Stimulated activated CD8-positive, alpha-beta memory T cell treated with anti-CD3 and anti-CD28 coated beads, Interleukin-2, amount 100 ng/mL, for 48 hours (primary cell): Measurements from ENCODE around the gene CNIH1.
"Not testable (repeated sequence)": the region's sequence is repeated elsewhere in the genome, so short reads cannot be mapped to it uniquely, and the experiment has no call there.

Source experiments
- DNase-seq, 2 donors: peaks; one replicate each; pipeline ENCODE4 v3.0.0-alpha.2; 2020; ENCODE audit warnings: low read depth in 2 of 2

CNIH1 gene

GRCh38 chr14:54467280-54467679, 26.1 kb upstream of the CNIH1 start:
- DNase-seq, result no peak

- DNase-seq, result no peak
Observed at GRCh38 chr14:54465654-54466053, 24.5 kb upstream of the CNIH1 start.

- no peak for DNase-seq
Observed at GRCh38 chr14:54462048-54462447, 20.9 kb upstream of the CNIH1 start.

- DNase-seq, result no peak
Observed at GRCh38 chr14:54459106-54459505, 17.9 kb upstream of the CNIH1 start.

GRCh38 chr14:54458536-54458935, 17.4 kb upstream of the CNIH1 start:
- DNase-seq, result not testable (repeated sequence)

- DNase-seq, result no peak
Observed at GRCh38 chr14:54457609-54457996, 16.4 kb upstream of the CNIH1 start.

- DNase-seq, result not testable (repeated sequence)
Observed at GRCh38 chr14:54456820-54457608, 15.8 kb upstream of the CNIH1 start.

GRCh38 chr14:54455363-54455762, 14.2 kb upstream of the CNIH1 start:
- DNase-seq, result no peak

GRCh38 chr14:54453990-54454389, 12.8 kb upstream of the CNIH1 start:
- DNase-seq, result not testable (repeated sequence)

- no peak for DNase-seq
Observed at GRCh38 chr14:54453252-54453651, 12.1 kb upstream of the CNIH1 start.

- DNase-seq, result no peak
Observed at GRCh38 chr14:54451961-54452360, 10.8 kb upstream of the CNIH1 start.

GRCh38 chr14:54451121-54451601, 10.0 kb upstream of the CNIH1 start:
- no peak for DNase-seq

- DNase-seq, result no peak
Observed at GRCh38 chr14:54450535-54450934, 9.4 kb upstream of the CNIH1 start.

- no peak for DNase-seq
Observed at GRCh38 chr14:54447231-54447692, 6.1 kb upstream of the CNIH1 start.

GRCh38 chr14:54446161-54446693, 5.1 kb upstream of the CNIH1 start:
- DNase-seq, result no peak

- no peak for DNase-seq
Observed at GRCh38 chr14:54444681-54445080, 3.5 kb upstream of the CNIH1 start.

GRCh38 chr14:54443981-54444380, 2.8 kb upstream of the CNIH1 start:
- DNase-seq, result no peak

GRCh38 chr14:54442961-54443360, 1.8 kb upstream of the CNIH1 start:
- not testable (repeated sequence) for DNase-seq

- no peak for DNase-seq
Observed at GRCh38 chr14:54440476-54440872, 700 bp downstream of the CNIH1 start.

- no peak for DNase-seq
Observed at GRCh38 chr14:54440037-54440436, 1.1 kb downstream of the CNIH1 start.

- no peak for DNase-seq
Observed at GRCh38 chr14:54438703-54439102, 2.5 kb downstream of the CNIH1 start.

- not testable (repeated sequence) for DNase-seq
Observed at GRCh38 chr14:54437954-54438353, 3.2 kb downstream of the CNIH1 start.

- DNase-seq, result no peak
Observed at GRCh38 chr14:54435500-54435981, 5.6 kb downstream of the CNIH1 start.
